ENCODE data around the gene SREBF1. TPM values are rescaled to one million over a fixed set of nuclear protein-coding genes. Genes with fewer than 3 reads are reported as not detected.

The SREBF1 gene
- polyA plus RNA-seq, 1 of the 3 experiments (the other 2 are of a cell fraction): 20.4 TPM

DNA sequence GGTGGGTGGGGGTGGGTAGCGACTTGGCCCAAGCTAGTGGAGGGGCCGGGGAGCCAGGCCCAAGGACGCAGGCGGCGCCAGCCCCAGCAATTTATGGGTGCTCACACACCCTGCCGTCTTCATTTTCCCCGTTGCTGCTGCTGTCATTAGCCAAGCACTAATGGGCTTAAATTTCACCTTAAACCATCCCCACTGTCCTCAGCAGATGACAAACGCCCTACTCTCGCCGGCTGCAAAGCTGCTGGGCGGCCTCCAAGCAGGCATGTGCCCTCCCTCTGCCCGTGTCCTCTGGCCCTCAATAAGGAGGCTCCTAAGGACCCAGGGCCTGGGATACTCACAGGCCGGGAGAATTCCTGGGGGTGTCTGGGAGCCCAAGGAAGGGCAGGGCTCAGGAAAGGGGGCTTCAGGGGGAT is 66.1 kb downstream of the SREBF1 start:
- H3K9me2 ChIP-seq: no peaks in the 10 kb centered on the region
- no peak overlapping the region for H3K4me3 ChIP-seq (ENCODE audit: low read depth in 2 of 2, low read length in 1 of 2)
- H3K36me3 ChIP-seq (replicated peaks in 1 of 2; ENCODE audit: control insufficient read depth in 1 of 2, insufficient read depth in 2 of 2, low read length in 1 of 2): no peaks in the 10 kb centered on the region
- TF ChIP-seq RXRA (IDR thresholded peaks at IDR 0.05; ENCODE audit: borderline replicate concordance, low read depth) (no peak), JUND (IDR thresholded peaks at IDR 0.05) (no peak), POLR2AphosphoS5 (IDR thresholded peaks at IDR 0.05; ENCODE audit: low read depth, low read length) (no peak), GABPA (IDR thresholded peaks at IDR 0.05; ENCODE audit: low read depth) (no peak), RFX5 (IDR thresholded peaks at IDR 0.05; ENCODE audit: low read length) (no peak), FOXM1 (IDR thresholded peaks at IDR 0.05; ENCODE audit: low read depth) (no peak), TCF12 (IDR thresholded peaks at IDR 0.05) (no peak), EZH2phosphoT487 (IDR thresholded peaks at IDR 0.05; ENCODE audit: borderline replicate concordance, low read depth) (no peak), ELF1 (IDR thresholded peaks at IDR 0.05) (no peak), RCOR1 (IDR thresholded peaks at IDR 0.05; ENCODE audit: low read length) (no peak), TAF1 (IDR thresholded peaks at IDR 0.05; ENCODE audit: borderline replicate concordance, low read depth, low read length) (no peak), SMC3 (IDR thresholded peaks at IDR 0.05; ENCODE audit: low read depth, low read length) (no peak), TEAD4 (IDR thresholded peaks at IDR 0.05; ENCODE audit: borderline replicate concordance, insufficient read depth) (no peak), FOSL2 (IDR thresholded peaks at IDR 0.05; ENCODE audit: borderline replicate concordance, low read depth) (no peak)
- TF ChIP-seq, protein P1, sequence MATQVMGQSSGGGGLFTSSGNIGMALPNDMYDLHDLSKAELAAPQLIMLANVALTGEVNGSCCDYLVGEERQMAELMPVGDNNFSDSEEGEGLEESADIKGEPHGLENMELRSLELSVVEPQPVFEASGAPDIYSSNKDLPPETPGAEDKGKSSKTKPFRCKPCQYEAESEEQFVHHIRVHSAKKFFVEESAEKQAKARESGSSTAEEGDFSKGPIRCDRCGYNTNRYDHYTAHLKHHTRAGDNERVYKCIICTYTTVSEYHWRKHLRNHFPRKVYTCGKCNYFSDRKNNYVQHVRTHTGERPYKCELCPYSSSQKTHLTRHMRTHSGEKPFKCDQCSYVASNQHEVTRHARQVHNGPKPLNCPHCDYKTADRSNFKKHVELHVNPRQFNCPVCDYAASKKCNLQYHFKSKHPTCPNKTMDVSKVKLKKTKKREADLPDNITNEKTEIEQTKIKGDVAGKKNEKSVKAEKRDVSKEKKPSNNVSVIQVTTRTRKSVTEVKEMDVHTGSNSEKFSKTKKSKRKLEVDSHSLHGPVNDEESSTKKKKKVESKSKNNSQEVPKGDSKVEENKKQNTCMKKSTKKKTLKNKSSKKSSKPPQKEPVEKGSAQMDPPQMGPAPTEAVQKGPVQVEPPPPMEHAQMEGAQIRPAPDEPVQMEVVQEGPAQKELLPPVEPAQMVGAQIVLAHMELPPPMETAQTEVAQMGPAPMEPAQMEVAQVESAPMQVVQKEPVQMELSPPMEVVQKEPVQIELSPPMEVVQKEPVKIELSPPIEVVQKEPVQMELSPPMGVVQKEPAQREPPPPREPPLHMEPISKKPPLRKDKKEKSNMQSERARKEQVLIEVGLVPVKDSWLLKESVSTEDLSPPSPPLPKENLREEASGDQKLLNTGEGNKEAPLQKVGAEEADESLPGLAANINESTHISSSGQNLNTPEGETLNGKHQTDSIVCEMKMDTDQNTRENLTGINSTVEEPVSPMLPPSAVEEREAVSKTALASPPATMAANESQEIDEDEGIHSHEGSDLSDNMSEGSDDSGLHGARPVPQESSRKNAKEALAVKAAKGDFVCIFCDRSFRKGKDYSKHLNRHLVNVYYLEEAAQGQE (IDR thresholded peaks at IDR 0.05; ENCODE audit: low read depth, low read length): no peak
- TF ChIP-seq, protein P2, sequence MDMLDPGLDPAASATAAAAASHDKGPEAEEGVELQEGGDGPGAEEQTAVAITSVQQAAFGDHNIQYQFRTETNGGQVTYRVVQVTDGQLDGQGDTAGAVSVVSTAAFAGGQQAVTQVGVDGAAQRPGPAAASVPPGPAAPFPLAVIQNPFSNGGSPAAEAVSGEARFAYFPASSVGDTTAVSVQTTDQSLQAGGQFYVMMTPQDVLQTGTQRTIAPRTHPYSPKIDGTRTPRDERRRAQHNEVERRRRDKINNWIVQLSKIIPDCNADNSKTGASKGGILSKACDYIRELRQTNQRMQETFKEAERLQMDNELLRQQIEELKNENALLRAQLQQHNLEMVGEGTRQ (IDR thresholded peaks at IDR 0.05; ENCODE audit: borderline replicate concordance, low read depth, low read length): no peak
- TF ChIP-seq, protein P3, sequence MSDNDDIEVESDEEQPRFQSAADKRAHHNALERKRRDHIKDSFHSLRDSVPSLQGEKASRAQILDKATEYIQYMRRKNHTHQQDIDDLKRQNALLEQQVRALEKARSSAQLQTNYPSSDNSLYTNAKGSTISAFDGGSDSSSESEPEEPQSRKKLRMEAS (IDR thresholded peaks at IDR 0.05; ENCODE audit: low read depth): no peak
- TF ChIP-seq, protein P4, sequence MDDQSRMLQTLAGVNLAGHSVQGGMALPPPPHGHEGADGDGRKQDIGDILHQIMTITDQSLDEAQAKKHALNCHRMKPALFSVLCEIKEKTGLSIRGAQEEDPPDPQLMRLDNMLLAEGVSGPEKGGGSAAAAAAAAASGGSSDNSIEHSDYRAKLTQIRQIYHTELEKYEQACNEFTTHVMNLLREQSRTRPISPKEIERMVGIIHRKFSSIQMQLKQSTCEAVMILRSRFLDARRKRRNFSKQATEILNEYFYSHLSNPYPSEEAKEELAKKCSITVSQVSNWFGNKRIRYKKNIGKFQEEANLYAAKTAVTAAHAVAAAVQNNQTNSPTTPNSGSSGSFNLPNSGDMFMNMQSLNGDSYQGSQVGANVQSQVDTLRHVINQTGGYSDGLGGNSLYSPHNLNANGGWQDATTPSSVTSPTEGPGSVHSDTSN (IDR thresholded peaks at IDR 0.05): no peak
- H3K27me3 ChIP-seq (ENCODE audit: insufficient read depth): no peaks in the 10 kb centered on the region
- peaks cover 34% of the 10 kb centered on the region; the same call in 1 of the 2 replicates for H3K79me2 ChIP-seq (ENCODE audit: insufficient read depth)
- POLR2A ChIA-PET: no interaction called here
- CTCF ChIA-PET: interaction anchor here (0.7 to 1.7 kb wide), 9 partner anchors 9 to 89 kb away, joined by 3 to 4 read pairs (median 4); no protein-coding TSS in a partner anchor
- no peak overlapping the region for H2AFZ ChIP-seq (ENCODE audit: low read depth)
- no peaks in the 10 kb centered on the region for H3F3A ChIP-seq (replicated peaks; ENCODE audit: insufficient read depth)
- no peak for DNase-seq
- no peak overlapping the region; a peak in 1 of 4 replicates for H3K27ac ChIP-seq (ENCODE audit: low read depth in 2 of 2, low read length in 1 of 2)
- no peak overlapping the region for H3K9ac ChIP-seq
- H3K4me1 ChIP-seq (ENCODE audit: control insufficient read depth in 1 of 2, insufficient read depth in 2 of 2, low read depth in 1 of 2, low read length in 1 of 2): peaks cover 18 to 67% of the 10 kb centered on the region in 2 experiments; a peak in 2 of 4 replicates
- H3K4me2 ChIP-seq: no peak overlapping the region
- no peaks in the 10 kb centered on the region for H3K9me3 ChIP-seq
- WGBS (ENCODE audit: low lambda C conversion rate): 96% methylated on average over 6 of the region's 13 CpGs
- H4K20me1 ChIP-seq (ENCODE audit: insufficient read depth): peaks cover 87% of the 10 kb centered on the region
